22Rv1 (cell line): Measurements from ENCODE around the gene PAQR9.

Source experiments
- H3K27ac ChIP-seq: fragments of 450-650 bp; 2 replicates; pipeline ENCODE4 v1.5.1; 2017
- ZFX ChIP-seq: fragments of 450-650 bp; IDR thresholded peaks from 2 replicates; pipeline ENCODE4 v1.6.1; 2017; ENCODE audit warnings: antibody characterized with exemption, borderline replicate concordance
- TF ChIP-seq, protein P1 (sequence below): fragments of 450-650 bp; IDR thresholded peaks from 2 replicates; pipeline ENCODE4 v1.5.1; 2017; ENCODE audit warnings: mild to moderate bottlenecking

The PAQR9 gene

DNA sequence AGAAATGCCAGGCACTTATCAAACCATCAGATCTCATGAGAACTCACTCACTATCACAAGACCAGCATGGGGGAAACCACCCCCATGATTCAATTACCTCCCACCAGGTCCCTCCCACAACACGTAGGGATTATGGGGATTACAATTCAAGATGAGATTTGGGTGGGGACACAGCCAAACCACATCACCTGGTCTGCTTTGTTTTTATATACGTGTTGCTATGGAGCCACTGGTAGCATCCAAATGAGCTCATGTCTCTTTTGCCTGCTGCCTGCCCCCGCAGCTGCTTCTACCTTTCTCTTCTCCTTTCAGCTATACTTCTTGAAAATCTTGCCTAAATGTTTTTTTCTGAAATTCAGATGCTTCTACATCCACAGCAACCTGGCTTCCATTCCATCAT, 47.8 kb downstream of the PAQR9 start:
- TF ChIP-seq, protein P1, sequence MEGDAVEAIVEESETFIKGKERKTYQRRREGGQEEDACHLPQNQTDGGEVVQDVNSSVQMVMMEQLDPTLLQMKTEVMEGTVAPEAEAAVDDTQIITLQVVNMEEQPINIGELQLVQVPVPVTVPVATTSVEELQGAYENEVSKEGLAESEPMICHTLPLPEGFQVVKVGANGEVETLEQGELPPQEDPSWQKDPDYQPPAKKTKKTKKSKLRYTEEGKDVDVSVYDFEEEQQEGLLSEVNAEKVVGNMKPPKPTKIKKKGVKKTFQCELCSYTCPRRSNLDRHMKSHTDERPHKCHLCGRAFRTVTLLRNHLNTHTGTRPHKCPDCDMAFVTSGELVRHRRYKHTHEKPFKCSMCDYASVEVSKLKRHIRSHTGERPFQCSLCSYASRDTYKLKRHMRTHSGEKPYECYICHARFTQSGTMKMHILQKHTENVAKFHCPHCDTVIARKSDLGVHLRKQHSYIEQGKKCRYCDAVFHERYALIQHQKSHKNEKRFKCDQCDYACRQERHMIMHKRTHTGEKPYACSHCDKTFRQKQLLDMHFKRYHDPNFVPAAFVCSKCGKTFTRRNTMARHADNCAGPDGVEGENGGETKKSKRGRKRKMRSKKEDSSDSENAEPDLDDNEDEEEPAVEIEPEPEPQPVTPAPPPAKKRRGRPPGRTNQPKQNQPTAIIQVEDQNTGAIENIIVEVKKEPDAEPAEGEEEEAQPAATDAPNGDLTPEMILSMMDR = no peak
- no peak for TF ChIP-seq ZFX
- no peak overlapping the region for H3K27ac ChIP-seq

DNA sequence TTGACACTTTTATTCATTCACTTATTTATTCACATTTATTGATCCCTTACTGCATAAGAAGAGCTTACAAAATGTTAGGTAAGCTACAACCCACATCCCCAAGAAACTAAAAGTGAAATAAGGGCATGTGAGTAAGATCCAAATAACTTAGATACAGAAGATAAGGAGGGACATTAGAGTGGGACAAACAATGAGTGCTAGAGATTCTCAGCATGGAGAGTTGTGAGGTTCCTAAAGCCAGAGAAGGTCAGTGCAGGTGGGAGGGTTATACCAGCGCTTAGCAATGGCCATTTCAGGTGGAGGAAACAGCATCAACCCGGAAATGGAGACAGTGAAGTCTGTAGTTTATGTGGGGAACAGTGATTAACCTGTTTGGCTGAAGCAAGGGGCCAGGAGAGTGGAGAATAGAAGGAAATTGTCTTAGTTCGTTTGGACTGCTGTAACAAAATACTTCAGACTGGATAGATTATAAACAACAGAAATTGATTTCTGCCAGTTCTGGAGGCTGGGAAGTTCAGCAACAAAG, 49.1 kb downstream of the PAQR9 start:
- no peak for TF ChIP-seq ZFX
- TF ChIP-seq, protein P1 = no peak
- H3K27ac ChIP-seq = no peak overlapping the region

DNA sequence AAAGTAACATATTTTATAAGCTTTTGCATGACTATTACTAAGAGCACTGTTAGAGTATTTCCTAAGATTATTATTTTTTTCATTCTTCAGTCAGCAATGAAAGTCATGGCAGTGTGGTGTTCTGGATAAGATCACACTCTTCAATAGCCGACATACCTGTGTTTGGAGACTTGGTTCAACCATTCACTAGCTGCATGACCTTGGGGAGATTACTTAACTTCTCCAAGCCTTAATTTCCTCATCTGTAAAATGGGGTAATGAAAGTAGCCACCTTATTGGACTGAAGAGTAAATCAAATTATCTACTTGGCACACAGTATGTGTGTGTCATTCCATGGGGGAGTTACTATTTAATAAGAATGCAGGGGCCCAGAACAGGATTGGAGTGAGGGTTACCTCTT, 50.0 kb downstream of the PAQR9 start:
- TF ChIP-seq ZFX = no peak
- TF ChIP-seq, protein P1 = no peak
- H3K27ac ChIP-seq = no peak overlapping the region

DNA sequence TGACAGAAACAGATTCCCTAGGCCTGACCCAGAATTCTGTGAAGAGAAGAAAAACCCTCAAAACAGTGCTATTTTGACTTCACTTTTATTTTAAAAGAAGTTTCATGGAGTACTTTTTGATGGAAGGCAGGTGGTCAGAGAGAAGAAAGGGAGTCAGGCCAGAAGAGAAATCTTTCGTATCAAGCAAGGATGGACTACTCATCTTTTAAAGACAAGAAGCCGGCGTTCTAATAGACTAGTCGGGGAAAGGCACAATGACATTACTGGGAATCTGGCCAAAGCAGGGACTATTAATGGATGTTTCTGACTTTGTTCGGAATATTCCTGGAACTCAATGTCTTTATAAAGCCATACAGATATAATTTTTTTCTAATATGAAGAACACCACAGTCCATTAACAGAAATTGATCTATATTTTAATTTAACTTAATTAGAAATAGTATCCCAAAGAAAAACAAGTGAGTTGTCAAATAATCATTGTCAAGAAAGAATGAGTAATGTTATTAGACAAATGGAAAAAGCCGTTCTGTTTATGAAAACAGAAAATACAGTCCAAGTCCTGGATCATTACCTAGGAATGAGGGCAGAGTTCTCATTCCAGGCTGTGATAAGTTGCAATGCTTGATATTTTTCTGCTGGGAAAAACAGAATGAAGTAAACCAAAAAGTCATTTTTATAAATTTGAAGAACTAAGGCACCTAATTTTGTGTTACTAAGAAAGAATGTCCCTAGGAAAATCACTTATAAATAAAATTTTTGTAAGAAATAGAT, 50.9 kb downstream of the PAQR9 start:
- H3K27ac ChIP-seq = no peak overlapping the region
- TF ChIP-seq, protein P1 = no peak
- TF ChIP-seq ZFX = no peak
